EH (cell line): ENCODE data around the gene ATG14.
A peak's percentile ranks its signal among the peaks of the same experiment; 100 is the strongest.
"Not testable (repeated sequence)": the region's sequence is repeated elsewhere in the genome, so short reads cannot be mapped to it uniquely, and the experiment has no call there.

ENCODE experiments used
- DNase-seq: peaks from one replicate; pipeline ENCODE4 v3.0.0-alpha.2; 2015; ENCODE audit warnings: low read depth

The ATG14 gene, protein sequence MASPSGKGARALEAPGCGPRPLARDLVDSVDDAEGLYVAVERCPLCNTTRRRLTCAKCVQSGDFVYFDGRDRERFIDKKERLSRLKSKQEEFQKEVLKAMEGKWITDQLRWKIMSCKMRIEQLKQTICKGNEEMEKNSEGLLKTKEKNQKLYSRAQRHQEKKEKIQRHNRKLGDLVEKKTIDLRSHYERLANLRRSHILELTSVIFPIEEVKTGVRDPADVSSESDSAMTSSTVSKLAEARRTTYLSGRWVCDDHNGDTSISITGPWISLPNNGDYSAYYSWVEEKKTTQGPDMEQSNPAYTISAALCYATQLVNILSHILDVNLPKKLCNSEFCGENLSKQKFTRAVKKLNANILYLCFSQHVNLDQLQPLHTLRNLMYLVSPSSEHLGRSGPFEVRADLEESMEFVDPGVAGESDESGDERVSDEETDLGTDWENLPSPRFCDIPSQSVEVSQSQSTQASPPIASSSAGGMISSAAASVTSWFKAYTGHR

DNA sequence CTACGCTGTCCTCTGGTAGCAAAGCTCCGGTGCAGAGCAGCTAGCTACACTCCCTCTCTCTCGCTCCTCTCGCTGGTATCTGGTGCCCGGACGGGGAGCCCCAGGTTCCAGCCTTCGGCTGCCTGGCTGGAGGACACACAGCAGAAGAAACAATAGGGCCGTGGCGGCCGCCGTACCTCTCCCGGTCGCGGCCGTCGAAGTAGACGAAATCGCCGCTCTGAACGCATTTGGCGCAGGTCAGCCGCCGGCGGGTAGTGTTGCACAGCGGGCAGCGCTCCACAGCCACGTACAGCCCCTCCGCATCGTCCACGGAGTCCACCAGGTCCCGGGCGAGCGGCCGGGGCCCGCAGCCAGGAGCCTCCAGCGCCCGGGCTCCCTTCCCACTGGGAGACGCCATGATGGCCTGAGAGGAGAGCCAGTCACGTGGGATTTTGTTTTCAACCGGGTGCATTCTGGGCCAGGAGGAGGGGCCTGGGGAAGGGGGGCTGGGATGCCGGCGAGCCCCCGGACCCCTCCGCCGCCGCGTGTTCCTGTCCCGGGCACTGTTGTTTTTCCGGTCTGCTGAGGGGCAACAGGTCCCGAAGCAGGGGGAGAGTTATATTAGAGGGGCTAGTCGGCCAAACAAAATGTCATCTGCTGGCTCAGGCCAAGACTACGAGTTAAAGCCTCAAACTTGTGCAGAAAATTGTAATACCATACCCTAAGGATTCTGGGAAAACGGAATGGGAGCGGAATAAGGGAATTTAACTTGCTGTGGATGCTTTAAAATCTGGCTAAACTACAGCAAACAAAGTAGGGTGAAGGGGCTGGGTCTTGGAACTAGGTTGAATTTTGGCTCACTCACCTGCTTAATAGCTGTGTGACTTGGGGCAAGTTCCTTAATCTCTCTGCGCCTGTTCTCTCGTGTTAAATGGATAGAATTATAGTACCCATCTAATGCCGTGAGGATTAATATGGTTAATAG, at the start of gene ATG14:
Gene ATG14 (minus strand): TSS at position 405 of the 964 bp plus-strand sequence. CDS start 8 bp downstream, at position 397.
- DNase-seq: peak; percentile 85

DNA sequence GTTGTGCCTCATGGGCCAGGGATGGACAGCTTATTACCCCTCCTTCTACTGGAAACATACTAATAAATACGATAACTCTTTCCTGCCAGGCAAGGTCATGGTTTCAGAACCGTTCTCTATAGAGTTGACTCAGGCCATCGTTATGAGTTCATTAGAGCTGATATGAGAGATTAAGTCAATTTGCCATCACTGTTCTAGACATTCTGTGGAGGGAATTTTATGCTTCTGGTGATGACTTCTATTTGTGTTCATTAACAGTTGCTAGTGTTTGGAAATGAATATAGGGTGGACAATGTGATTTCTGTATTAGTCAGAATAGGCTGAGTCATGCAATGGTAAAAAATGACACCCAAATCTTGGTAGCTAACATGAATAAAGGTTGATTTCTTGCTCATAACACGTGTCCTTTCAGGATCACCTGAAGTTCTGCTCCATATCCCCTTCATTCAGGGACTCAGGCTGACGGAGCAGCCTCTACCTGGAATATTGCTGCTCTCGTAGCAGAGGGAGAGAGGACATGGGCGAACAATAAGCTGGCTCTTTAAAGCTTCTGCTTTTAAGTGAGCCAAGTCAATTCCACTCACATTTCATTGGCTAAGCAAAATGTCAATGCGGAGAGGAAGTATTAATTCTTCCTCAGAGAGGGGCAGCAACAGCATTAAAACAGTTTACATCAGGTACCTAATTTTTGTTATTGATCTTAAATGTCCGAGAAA, 47.3 kb upstream of the ATG14 start:
- DNase-seq: peak; percentile 55

DNA sequence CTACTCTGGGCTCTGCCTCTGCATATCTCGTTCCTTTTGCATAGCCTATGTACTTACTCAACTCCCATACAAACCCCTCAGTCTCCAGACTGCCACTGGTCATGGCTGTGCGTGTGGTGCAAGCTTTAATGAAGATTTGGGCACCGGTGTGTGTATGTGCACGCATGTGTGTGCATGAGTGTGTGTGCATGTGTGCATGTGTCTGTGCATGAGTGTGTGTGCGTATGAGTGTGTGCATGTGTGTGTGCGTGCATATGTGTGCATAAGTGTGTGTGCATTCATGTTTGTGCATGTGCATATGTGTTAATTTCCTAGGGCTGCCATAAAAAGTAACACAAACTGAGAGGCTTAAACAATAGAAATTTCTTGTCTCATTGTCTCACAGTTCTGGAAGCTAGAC, 45.9 kb upstream of the ATG14 start:
- no peak for DNase-seq

DNA sequence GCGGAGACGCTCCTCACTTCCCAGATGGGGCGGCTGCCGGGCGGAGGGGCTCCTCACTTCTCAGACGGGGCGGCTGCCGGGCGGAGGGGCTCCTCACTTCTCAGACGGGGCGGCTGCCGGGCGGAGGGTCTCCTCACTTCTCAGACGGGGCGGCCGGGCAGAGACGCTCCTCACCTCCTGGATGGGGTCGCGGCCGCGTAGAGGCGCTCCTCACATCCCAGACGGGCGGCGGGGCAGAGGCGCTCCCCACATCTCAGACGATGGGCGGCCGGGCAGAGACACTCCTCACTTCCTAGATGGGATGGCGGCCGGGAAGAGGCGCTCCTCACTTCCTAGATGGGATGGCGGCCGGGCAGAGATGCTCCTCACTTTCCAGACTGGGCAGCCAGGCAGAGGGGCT, 44.8 kb upstream of the ATG14 start:
- DNase-seq: not testable (repeated sequence)

DNA sequence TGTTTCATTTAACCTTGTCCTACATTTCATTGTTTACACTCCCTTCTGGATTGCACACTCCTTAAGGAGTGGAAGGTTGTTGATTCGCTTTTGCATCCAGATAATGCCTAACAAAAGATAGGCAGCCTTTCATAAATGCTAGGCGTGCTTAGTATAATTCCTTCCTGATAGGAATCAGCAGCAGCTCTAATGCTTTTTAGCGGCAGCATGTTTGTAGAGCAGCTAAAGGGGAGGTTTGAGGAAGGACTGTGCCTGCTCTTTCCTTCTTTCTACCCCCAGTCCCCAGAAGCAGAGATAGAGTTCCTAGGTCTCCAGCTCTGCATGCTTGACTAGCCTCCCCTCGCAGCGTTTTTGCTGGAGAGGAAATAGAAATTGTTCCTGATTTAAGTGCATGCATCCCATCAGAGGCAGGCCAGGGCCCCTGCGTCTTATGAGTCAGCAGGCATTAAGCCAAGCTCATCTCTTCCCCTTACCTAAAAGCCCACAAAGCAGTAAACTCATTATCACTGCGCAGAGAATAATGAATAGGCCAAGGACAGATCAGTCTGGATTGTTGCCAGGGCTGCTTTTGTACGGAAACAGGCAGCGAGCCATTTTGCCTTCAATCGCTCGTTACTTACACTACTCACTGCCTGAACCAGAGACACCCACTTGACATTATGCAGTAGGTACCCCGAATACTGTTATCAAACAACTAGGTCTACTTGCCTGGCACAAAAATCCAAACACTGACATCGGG, 42.8 kb upstream of the ATG14 start:
- DNase-seq: peak; percentile 87

DNA sequence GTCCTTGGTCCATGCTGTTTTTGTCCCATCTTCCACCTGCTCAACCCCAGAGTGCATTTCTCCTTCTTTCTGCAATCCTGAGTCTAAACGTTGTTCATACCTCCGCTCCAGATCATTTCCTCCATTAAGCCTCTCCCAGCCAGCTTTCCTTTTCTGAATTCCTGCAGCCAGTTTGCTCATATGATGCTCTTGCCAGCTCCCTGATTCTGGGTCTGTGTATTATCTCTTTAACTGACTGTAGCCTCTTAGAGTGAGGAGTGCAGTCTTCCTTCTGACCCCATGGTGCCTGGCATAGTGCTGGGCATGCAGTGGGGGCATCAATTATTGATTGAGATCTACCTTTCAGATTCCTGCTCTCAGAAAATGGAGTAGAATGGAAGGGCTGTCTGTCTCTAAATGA, 40.3 kb upstream of the ATG14 start:
- no peak for DNase-seq

DNA sequence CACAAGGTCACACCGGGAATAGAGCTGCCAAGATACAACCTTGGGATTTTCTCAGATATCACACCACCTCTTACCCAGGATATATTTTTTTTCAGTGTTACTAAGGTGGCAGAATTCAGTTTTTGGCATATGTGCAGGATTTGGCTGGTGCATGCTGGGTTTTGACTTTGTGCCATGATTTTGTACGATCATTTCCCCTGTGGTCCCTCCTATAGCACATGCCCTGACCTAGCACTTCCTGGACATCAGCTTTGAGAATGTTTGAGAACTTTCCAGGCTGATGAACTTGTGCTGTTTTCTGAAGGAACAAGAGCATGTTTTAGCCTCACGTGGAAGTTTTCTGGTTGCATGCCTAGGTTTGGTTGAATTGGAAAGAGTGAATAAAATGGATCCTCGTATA, 39.8 kb upstream of the ATG14 start:
- no peak for DNase-seq

DNA sequence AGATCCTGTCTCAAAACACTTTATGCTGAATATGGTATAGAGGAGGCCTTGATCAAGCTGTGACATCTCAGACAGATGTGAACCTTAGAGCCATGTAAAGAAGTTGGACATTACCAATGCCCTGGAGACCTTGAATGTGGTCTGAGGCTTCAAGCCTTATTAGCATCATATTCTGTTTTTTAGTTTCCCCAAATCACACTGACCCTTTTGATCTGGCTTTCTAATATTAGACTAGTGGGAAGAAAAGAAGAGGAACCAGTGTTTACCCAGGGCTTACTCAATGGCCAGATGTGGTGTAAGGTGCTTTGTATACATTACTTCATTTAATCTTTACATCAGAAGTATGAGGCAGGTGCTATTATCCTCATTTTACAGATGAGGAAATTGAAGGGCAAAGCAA, 39.4 kb upstream of the ATG14 start:
- DNase-seq: no peak

DNA sequence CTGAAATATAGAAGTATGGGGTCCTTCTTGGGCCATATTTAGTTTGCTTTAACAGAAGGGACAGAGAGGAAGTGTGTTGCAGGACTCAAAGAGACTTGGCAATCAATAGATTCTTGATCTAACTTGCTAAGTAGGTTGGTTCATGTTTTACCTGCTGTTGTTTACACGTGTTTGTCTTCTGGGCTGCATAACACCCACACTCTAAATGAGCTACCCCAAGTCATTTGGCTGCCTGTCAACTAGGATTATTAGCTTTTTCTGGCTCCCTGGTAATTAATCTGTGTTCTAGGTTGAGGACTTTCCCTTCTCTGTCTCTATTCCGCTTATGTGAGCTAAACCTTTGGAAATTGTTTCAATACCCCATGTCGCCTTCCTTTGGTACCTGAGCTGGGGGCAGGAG, 38.9 kb upstream of the ATG14 start:
- DNase-seq: no peak

DNA sequence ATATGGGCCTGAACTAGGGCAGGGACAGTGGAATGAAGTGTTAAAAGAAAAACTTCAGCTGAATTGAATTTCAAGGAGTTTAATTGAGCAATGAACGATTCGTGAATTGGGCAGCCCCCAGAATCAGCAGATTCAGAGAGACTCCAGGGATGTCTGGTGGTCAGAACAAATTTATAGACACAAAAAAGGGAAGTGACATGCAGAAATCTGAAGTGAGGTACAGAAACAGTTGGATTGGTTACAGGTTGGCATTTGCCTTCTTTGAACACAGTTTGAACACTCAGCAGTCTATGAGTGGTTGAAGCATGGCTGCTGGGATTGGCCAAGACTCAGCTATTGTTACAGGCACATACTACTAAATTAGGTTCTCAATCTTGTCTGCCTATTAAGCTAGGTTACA, 38.5 kb upstream of the ATG14 start:
- no peak for DNase-seq

DNA sequence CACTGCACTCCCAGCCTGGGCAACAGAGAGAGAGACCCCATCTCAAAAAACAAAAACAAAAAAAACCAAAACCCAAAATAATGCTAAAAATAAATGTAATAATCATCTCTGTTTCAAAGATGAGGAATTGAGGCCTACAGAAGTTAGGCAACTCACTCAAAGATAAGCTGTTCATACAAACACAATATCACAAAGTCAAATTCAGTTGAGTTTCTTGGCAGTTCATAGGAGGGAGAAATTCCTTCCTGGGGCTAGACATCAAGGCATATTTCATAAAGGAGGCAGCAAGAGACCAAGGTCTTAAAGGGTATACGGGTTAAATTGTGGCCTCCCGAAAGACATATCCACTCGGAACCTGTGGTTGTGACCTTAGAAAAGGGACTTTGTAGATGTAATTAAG, 37.5 kb upstream of the ATG14 start:
- DNase-seq: no peak

DNA sequence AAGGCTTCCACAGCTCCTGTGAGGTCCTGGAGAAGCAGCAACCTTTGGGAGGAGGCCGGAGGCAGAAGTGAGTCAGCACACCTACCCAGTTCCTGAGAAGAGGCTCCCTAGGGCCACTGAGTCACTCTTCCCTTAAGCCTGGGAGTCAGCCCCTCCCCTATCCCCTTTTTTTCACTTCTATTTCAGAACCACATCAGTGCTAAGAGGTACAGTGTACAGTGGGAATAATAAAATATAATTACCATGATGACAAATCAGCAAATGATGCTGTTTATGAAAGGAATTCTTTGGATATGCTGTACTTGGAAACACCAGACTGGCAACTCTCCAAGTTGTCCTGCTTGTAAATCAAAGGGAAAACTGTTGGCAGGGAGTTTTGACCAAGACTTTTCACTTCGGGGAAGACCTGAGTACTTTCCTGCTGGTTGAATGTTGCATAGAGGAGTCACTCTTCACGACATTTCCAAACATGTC, 36.5 kb upstream of the ATG14 start:
- peak; percentile 98 for DNase-seq

DNA sequence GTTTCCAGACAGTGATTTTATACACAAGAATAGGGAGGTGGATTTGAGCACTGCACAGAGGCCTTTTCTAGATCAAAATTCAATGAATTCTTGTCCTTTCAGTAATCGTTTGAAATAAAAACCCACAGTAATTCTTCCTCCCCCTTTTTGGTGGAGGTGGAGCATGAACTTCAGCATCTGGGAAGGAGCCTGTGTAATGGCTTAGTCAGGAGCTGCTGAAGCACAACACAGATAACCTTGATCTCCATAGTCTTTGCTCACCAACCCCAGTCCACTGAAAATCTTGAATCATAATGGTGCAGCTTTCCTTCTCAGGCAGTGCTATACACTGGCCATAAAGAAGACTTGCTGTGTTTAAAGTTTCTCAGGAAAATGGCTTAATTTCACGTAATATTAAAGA, 35.2 kb upstream of the ATG14 start:
- DNase-seq: peak; percentile 68

DNA sequence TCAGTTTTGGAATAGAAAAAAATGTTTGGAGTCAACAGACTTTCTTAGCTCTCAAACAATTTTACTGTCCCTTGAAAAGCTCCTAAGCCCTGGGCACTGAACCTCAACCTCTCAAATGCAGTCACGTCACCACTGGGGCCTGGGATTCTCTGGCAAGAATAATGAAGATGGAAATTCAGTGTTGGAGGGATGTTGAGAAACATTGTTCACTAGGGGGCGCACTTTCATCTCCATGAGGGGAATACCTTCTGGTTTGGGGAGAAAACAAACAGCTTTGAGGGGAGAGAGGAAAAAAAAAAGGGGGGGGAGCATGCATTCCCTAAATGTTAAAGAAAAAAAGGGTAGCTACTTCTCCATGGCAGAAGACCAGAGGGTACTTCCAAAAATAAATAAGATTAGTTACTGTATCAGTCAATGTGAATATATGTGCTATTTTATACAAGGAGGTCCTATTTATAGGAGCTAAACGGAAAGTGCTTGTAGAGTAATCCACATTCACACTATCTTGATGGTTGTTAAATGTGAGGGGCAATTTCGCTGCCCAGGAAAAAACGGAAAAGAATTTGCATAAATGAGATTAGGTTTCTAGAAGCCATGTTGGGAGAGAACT, 34.6 kb upstream of the ATG14 start:
- peak; percentile 75 for DNase-seq

DNA sequence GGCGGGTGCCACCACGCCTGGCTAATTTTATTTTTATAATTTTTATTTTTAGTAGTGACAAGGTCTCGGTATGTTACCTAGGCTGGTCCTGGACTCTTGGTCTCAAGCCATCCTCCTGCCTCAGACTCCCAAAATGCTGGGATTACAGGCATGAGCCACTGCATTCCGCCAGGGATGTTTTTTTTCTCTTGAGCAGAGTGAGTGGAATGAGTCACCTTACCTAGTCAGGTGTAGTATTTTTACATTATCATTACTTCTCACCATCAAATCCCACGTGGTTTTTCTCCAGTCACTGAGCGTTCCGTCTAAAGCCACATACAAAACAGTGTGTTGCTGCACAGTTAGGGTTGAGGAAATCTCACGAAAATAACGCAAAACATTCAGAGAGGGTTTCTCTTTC, 29.7 kb upstream of the ATG14 start:
- no peak for DNase-seq

DNA sequence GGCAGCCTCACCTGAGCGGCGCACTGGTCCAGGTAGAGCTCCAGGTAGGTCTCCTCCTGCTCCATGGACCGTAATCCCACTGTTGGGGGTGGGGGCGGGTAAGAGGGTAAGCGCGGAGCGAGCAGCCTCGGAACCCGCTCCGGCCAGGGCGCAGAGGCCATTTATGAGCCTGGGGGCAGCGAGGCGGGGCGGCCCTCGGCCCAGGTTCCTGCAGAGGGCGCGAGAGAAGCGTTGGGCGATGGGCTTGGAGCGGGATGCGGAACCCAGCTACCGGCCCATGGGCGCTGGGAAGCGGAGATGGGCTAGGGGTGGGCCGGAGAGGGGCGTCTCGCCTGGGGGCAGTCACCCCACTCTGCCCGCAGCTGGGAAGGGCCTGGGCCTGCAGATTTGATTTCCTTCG, 28.8 kb upstream of the ATG14 start, which contains the start of gene TBPL2:
Gene TBPL2 (minus strand): TSS at position 232 of the 400 bp plus-strand sequence. CDS start 167 bp downstream, at position 65.
- no peak for DNase-seq

DNA sequence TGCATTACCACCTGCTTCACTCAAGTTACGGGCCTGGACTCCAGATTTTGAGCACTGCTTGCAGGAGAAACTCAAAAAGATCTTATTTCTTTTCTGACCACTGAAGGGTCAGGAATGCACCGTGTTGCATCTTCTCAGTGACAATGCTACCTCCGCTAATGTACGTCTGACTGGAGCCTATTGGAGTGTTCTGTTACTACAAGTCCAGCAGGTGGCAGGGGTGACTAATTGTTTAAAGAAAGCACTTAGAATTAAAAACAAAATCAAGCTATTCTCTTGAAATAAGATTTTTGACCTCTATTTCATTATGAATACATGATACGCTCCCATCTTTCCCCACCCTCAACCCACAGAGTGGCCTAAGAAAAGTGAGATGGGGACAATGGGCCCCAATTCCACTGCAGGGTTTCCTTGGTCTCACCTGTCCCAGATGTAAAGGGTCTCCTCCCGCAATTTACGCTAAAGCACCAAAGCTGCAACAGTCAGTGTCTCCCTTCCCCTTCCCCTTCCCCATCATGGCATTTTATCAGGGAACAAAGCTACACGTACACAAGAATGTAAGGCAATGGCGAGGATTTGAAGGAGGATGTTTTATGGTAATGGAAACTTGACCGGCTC, 26.5 kb upstream of the ATG14 start:
- DNase-seq: peak; percentile 62

DNA sequence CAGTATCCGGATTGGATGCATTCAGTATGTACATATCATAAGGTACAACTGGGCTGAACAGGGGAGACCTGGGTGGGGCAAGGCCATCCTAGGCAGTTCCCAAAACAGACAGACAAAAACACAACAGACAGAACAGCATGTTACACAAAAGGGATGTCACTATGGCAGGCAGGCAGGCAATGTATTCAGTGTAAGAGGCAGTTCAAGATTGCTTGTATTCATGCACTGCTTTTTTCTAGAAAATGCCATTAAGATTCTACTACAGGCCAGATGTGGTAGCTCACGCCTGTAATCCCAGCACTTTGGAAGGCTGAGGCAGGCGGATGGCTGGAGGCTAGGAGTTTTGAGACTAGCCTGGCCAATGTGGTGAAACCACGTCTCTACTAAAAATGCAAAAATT, 25.3 kb upstream of the ATG14 start:
- no peak for DNase-seq

DNA sequence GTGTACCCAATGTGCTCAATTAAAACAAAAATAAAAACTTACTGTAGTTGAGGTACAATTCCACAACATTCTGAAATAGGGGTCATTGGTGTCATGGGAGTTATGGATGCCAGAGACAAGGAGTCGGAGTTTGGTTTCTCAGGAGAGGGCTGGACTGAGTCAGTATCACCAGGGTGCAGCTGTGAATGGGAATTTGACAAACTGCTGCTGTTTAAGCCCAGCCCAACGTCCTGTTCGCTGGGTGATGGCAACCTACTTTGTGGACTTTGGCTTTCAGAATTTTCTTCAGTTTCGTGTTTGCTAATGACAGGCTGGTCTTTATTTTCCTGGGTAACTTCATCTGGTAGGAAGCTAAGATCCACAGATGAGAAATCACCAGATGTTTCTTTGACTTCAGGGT, 24.9 kb upstream of the ATG14 start:
- DNase-seq: no peak

DNA sequence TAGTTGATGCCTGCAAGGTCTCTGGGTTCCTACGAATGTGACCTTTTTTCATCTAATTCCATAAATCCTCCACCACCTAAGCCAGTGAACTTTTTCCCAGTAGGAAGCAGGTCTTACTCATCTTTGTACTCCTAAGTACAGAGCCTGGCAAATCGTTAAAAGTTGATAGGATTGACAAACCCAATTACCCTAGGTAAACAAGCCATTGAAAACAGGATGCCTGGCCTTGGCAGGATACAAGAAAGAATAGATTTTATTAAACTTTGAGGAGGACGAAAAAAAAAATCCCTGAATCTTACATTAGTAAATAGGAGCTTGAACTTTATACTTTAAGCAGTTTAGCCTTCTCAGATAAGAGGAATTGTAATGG, 23.2 kb upstream of the ATG14 start:
- DNase-seq: no peak
